ENCODE data around the gene PODXL. TPM values are rescaled to one million over a fixed set of nuclear protein-coding genes. Genes with fewer than 3 reads are reported as not detected.

PODXL gene
- total RNA-seq, 1 experiment from 2014 or later, result 44.2 TPM

GRCh38 chr7:131586259-131586658, 29.8 kb upstream of the PODXL start:
- no peak overlapping the region for H3K9ac ChIP-seq (ENCODE audit: low read length)
- H3K9me2 ChIP-seq (replicated peaks; ENCODE audit: low read length), result no peaks in the 10 kb centered on the region
- no TSS peak for BruUV-seq (replicated peaks)
- CTCF ChIA-PET, result no interaction called here
- H4K20me1 ChIP-seq (ENCODE audit: low read length), result no peaks in the 10 kb centered on the region
- H3K9me3 ChIP-seq (ENCODE audit: low read length), result no peaks in the 10 kb centered on the region
- DNase-seq (no peak), ATAC-seq (no peak)
- H3F3A ChIP-seq (ENCODE audit: low read length, unreplicated experiment), result no peaks in the 10 kb centered on the region
- H3K4me3 ChIP-seq (ENCODE audit: low read length), result no peak overlapping the region
- H3K27me3 ChIP-seq (ENCODE audit: low read length), result no peaks in the 10 kb centered on the region
- H3K36me3 ChIP-seq (ENCODE audit: low read depth, low read length), result no peaks in the 10 kb centered on the region
- H3K4me2 ChIP-seq (ENCODE audit: low read length), result no peak overlapping the region
- POLR2A ChIA-PET (ENCODE audit: unreplicated experiment), result no interaction called here
- H3K27ac ChIP-seq (ENCODE audit: low read length), result no peak overlapping the region
- TF ChIP-seq EZH2phosphoT487 (IDR thresholded peaks at IDR 0.05; ENCODE audit: borderline replicate concordance, low read length), result no peak
- no peak for TF ChIP-seq EZH2 (IDR thresholded peaks at IDR 0.05; ENCODE audit: low read length, unreplicated experiment)
- TF ChIP-seq, protein P1, sequence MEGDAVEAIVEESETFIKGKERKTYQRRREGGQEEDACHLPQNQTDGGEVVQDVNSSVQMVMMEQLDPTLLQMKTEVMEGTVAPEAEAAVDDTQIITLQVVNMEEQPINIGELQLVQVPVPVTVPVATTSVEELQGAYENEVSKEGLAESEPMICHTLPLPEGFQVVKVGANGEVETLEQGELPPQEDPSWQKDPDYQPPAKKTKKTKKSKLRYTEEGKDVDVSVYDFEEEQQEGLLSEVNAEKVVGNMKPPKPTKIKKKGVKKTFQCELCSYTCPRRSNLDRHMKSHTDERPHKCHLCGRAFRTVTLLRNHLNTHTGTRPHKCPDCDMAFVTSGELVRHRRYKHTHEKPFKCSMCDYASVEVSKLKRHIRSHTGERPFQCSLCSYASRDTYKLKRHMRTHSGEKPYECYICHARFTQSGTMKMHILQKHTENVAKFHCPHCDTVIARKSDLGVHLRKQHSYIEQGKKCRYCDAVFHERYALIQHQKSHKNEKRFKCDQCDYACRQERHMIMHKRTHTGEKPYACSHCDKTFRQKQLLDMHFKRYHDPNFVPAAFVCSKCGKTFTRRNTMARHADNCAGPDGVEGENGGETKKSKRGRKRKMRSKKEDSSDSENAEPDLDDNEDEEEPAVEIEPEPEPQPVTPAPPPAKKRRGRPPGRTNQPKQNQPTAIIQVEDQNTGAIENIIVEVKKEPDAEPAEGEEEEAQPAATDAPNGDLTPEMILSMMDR (conservative IDR thresholded peaks at IDR 0.05; ENCODE audit: low read depth, low read length), result no peak
- intact Hi-C loops (cut with micrococcal nuclease), result no loop called here
- H3K4me1 ChIP-seq (ENCODE audit: insufficient read depth, low read length), result no peaks in the 10 kb centered on the region
- H3K79me2 ChIP-seq (ENCODE audit: low read length), result no peaks in the 10 kb centered on the region
- no peak overlapping the region for H2AFZ ChIP-seq (ENCODE audit: low read length)

DNA sequence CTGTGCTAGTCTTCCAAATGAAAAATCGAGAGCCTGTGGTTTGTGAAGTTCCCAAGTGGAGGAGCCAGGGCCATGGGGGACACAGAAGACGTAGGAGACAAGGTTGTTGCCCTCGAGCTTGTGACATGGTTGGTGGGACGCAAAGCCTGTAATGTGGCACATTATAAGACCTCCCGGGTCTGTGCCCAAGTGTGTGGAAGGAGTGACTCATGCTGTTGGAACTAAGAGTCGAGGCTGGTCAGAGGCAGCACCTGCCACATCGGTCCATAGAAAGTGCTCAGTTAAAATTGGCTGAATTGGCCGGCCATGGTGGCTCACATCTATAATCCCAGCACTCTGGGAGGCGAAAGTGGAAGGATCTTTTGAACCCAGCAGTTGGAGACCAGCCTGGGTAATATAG, 27.0 kb upstream of the PODXL start:
- no peaks in the 10 kb centered on the region for H3K36me3 ChIP-seq (ENCODE audit: low read depth, low read length)
- no peak overlapping the region for H3K9ac ChIP-seq (ENCODE audit: low read length)
- H3K27ac ChIP-seq (ENCODE audit: low read length), result no peak overlapping the region
- H3F3A ChIP-seq (ENCODE audit: low read length, unreplicated experiment), result no peaks in the 10 kb centered on the region
- H3K4me2 ChIP-seq (ENCODE audit: low read length), result no peak overlapping the region
- H4K20me1 ChIP-seq (ENCODE audit: low read length), result no peaks in the 10 kb centered on the region
- H3K4me1 ChIP-seq (ENCODE audit: insufficient read depth, low read length), result no peaks in the 10 kb centered on the region
- intact Hi-C loops (cut with micrococcal nuclease), result no loop called here
- ChIA-PET POLR2A (ENCODE audit: unreplicated experiment) (no interaction called here), CTCF (no interaction called here)
- H2AFZ ChIP-seq (ENCODE audit: low read length), result no peak overlapping the region
- no peaks in the 10 kb centered on the region for H3K9me3 ChIP-seq (ENCODE audit: low read length)
- no peak overlapping the region for H3K4me3 ChIP-seq (ENCODE audit: low read length)
- ATAC-seq (no peak), DNase-seq (no peak)
- H3K27me3 ChIP-seq (ENCODE audit: low read length), result no peaks in the 10 kb centered on the region
- H3K9me2 ChIP-seq (replicated peaks; ENCODE audit: low read length), result no peaks in the 10 kb centered on the region
- no peaks in the 10 kb centered on the region for H3K79me2 ChIP-seq (ENCODE audit: low read length)
- TF ChIP-seq, protein P1 (conservative IDR thresholded peaks at IDR 0.05; ENCODE audit: low read depth, low read length), result no peak
- TF ChIP-seq EZH2phosphoT487 (IDR thresholded peaks at IDR 0.05; ENCODE audit: borderline replicate concordance, low read length) (no peak), EZH2 (IDR thresholded peaks at IDR 0.05; ENCODE audit: low read length, unreplicated experiment) (no peak)
- no TSS peak for BruUV-seq (replicated peaks)

DNA sequence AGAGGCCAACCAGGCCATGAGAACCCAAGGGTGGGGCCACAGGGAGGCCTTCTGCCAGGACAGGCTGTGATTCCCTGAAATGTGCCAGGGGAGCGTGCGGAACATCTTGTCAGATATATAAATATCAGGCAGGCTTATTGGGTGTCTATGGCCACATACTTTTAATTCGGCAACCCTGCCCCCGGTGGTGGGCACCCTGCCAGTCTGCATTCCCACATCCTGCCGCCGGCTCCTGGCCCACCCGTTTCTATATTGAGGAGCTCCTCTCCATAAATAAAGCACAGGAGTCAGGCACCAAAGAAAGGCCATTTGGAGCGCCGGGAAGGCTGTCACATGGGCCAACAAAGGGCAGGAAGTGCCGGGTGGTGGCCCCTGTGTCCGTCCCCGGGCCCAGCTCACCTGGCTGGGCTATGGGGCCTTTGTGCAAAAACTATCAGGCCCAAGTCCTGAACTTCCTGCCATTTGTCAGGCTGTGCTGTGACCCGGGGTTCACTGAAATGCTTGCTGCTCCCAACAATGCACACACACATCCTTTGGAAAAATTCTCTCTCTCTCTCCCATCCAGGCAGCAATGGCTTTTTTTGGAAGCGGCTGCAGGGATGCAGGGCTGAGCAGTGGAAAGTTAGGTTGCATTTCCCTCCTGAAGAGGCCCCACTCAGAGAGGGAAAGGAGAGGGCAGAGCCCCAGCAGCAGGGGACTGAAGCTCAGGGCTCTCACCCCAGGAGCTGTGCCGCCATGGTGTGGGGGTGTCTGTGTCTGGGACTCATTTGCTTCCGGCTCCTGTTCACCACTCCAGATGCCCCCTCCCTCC, 25.0 kb upstream of the PODXL start:
- Histone ChIP-seq H3K4me3 (ENCODE audit: low read length) (no peak overlapping the region), H3K9ac (ENCODE audit: low read length) (no peak overlapping the region), H3K9me2 (replicated peaks; ENCODE audit: low read length) (no peaks in the 10 kb centered on the region), H3K27ac (ENCODE audit: low read length) (no peak overlapping the region), H4K20me1 (ENCODE audit: low read length) (no peaks in the 10 kb centered on the region), H3K79me2 (ENCODE audit: low read length) (no peaks in the 10 kb centered on the region), H3K4me2 (ENCODE audit: low read length) (no peak overlapping the region), H3K27me3 (ENCODE audit: low read length) (no peaks in the 10 kb centered on the region), H3K36me3 (ENCODE audit: low read depth, low read length) (no peaks in the 10 kb centered on the region), H3K4me1 (ENCODE audit: insufficient read depth, low read length) (no peaks in the 10 kb centered on the region), H2AFZ (ENCODE audit: low read length) (no peak overlapping the region), H3F3A (ENCODE audit: low read length, unreplicated experiment) (no peaks in the 10 kb centered on the region), H3K9me3 (ENCODE audit: low read length) (no peaks in the 10 kb centered on the region)
- ATAC-seq, result no peak
- TF ChIP-seq EZH2phosphoT487 (IDR thresholded peaks at IDR 0.05; ENCODE audit: borderline replicate concordance, low read length) (no peak), EZH2 (IDR thresholded peaks at IDR 0.05; ENCODE audit: low read length, unreplicated experiment) (no peak)
- TF ChIP-seq, protein P1 (conservative IDR thresholded peaks at IDR 0.05; ENCODE audit: low read depth, low read length), result no peak
- no peak for DNase-seq
- POLR2A ChIA-PET (ENCODE audit: unreplicated experiment), result no interaction called here
- BruUV-seq (replicated peaks), result no TSS peak
- CTCF ChIA-PET, result no interaction called here
- intact Hi-C loops (cut with micrococcal nuclease), result no loop called here
